ENCODE measurements around the gene SLC39A12. TPM values are rescaled to one million over a fixed set of nuclear protein-coding genes. Genes with fewer than 3 reads are reported as not detected.

Gene SLC39A12
- total and polyA plus RNA-seq, 2 of the 13 experiments (the other 11 are each of a cell fraction or from before 2014, with no cell fraction given), result not detected

DNA sequence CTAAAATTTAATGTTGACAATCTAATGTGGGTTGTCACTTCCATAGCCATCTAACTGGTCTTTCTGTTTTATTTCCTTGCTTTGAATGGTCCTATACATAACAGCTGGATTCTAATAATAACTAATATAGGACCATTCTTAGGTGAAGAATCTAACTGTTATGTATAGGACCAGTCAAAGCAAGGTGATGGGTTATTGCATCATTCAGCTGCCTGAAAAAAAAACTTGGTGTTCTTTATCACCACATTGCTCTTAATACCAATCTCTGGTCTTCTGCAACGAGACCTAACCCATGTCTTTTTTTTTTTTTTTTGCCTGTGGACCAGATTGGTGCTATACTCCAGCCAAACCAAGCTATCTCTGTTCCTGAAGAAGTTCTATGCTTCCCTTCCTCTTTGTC, 45.7 kb upstream of the SLC39A12 start:
- intact Hi-C loops (cut with micrococcal nuclease; ENCODE audit: unreplicated experiment), result no loop called here
- Histone ChIP-seq H3K4me2 (ENCODE audit: low read depth, low read length) (no peak overlapping the region), H3K27ac (ENCODE audit: extremely low read length, insufficient read depth, low read length) (no peak overlapping the region), H3K4me3 (replicated peaks in 1 of 3; ENCODE audit: insufficient read depth in 1 of 3, low read depth in 2 of 3, low read length in 3 of 3) (no peak overlapping the region), H3K9ac (ENCODE audit: insufficient read depth, low read depth, low read length) (no peak overlapping the region), H2AFZ (ENCODE audit: low read length) (no peak overlapping the region), H3K79me2 (ENCODE audit: insufficient read depth, low read length) (no peaks in the 10 kb centered on the region), H3K27me3 (ENCODE audit: control insufficient read depth in 1 of 2, insufficient read depth in 2 of 2, low read length in 2 of 2) (peaks cover 0 to 7% of the 10 kb centered on the region in 2 experiments; a peak in 1 of 5 replicates), H3K9me3 (ENCODE audit: low read length) (no peaks in the 10 kb centered on the region), H3K4me1 (ENCODE audit: insufficient read depth, low read length) (no peaks in the 10 kb centered on the region), H3K36me3 (replicated peaks in 1 of 2; ENCODE audit: control insufficient read depth in 1 of 2, insufficient read depth in 2 of 2, low read length in 2 of 2) (no peaks in the 10 kb centered on the region), H4K20me1 (ENCODE audit: insufficient read depth, low read length) (0 out of 2 replicates have a peak, but pooled peaks cover 2% of the 10 kb centered on the region)
- no peak for DNase-seq (ENCODE audit: low spot score)
- no TSS peak for BruUV-seq (replicated peaks)
- POLR2A ChIA-PET, result no interaction called here
- FAIRE-seq, result no peak
- in situ Hi-C loops (cut with HindIII; ENCODE audit: extremely low pct_ligation_motif_present, low pct_unique_long_range_greater_than_20kb), result no loop called here
- ATAC-seq, result no peak
- 0% methylated on average over 1 of the region's 1 CpG for WGBS (ENCODE audit: low lambda C conversion rate)
- TF ChIP-seq ZNF460 (CRISPR knock-in tag; IDR thresholded peaks at IDR 0.05; ENCODE audit: borderline replicate concordance) (no peak), ZNF572 (CRISPR knock-in tag; IDR thresholded peaks at IDR 0.05) (no peak), ZFY (CRISPR knock-in tag; IDR thresholded peaks at IDR 0.05) (no peak), NFYB (CRISPR knock-in tag; IDR thresholded peaks at IDR 0.05) (no peak), ZMYM4 (CRISPR knock-in tag; IDR thresholded peaks at IDR 0.05) (no peak), ZNF34 (CRISPR knock-in tag; IDR thresholded peaks at IDR 0.05; ENCODE audit: borderline replicate concordance) (no peak), ATF7 (IDR thresholded peaks at IDR 0.05) (0 out of 2 replicates have a peak, but pooled peaks have one; percentile 11), ATF7 (CRISPR knock-in tag; IDR thresholded peaks at IDR 0.05) (no peak), ZNF788 (CRISPR knock-in tag; IDR thresholded peaks at IDR 0.05; ENCODE audit: borderline replicate concordance) (no peak), ZFP90 (CRISPR knock-in tag; IDR thresholded peaks at IDR 0.05; ENCODE audit: borderline replicate concordance) (no peak), CEBPB (IDR thresholded peaks at IDR 0.05; ENCODE audit: borderline replicate concordance, low read depth, low read length) (0 out of 2 replicates have a peak, but pooled peaks have one; percentile 15), ZNF616 (CRISPR knock-in tag; IDR thresholded peaks at IDR 0.05; ENCODE audit: low read depth) (no peak)
- TF ChIP-seq, protein P1, sequence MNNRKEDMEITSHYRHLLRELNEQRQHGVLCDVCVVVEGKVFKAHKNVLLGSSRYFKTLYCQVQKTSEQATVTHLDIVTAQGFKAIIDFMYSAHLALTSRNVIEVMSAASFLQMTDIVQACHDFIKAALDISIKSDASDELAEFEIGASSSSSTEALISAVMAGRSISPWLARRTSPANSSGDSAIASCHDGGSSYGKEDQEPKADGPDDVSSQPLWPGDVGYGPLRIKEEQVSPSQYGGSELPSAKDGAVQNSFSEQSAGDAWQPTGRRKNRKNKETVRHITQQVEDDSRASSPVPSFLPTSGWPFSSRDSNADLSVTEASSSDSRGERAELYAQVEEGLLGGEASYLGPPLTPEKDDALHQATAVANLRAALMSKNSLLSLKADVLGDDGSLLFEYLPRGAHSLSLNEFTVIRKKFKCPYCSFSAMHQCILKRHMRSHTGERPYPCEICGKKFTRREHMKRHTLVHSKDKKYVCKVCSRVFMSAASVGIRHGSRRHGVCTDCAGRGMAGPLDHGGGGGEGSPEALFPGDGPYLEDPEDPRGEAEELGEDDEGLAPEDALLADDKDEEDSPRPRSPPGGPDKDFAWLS (CRISPR knock-in tag; IDR thresholded peaks at IDR 0.05; ENCODE audit: borderline replicate concordance), result no peak
- TF ChIP-seq, protein P2, sequence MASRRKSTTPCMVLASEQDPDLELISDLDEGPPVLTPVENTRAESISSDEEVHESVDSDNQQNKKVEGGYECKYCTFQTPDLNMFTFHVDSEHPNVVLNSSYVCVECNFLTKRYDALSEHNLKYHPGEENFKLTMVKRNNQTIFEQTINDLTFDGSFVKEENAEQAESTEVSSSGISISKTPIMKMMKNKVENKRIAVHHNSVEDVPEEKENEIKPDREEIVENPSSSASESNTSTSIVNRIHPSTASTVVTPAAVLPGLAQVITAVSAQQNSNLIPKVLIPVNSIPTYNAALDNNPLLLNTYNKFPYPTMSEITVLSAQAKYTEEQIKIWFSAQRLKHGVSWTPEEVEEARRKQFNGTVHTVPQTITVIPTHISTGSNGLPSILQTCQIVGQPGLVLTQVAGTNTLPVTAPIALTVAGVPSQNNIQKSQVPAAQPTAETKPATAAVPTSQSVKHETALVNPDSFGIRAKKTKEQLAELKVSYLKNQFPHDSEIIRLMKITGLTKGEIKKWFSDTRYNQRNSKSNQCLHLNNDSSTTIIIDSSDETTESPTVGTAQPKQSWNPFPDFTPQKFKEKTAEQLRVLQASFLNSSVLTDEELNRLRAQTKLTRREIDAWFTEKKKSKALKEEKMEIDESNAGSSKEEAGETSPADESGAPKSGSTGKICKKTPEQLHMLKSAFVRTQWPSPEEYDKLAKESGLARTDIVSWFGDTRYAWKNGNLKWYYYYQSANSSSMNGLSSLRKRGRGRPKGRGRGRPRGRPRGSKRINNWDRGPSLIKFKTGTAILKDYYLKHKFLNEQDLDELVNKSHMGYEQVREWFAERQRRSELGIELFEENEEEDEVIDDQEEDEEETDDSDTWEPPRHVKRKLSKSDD (CRISPR knock-in tag; IDR thresholded peaks at IDR 0.05; ENCODE audit: low read depth), result no peak
- TF ChIP-seq, protein P3, sequence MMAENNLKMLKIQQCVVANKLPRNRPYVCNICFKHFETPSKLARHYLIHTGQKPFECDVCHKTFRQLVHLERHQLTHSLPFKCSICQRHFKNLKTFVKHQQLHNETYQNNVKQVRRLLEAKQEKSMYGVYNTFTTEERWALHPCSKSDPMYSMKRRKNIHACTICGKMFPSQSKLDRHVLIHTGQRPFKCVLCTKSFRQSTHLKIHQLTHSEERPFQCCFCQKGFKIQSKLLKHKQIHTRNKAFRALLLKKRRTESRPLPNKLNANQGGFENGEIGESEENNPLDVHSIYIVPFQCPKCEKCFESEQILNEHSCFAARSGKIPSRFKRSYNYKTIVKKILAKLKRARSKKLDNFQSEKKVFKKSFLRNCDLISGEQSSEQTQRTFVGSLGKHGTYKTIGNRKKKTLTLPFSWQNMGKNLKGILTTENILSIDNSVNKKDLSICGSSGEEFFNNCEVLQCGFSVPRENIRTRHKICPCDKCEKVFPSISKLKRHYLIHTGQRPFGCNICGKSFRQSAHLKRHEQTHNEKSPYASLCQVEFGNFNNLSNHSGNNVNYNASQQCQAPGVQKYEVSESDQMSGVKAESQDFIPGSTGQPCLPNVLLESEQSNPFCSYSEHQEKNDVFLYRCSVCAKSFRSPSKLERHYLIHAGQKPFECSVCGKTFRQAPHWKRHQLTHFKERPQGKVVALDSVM (CRISPR knock-in tag; IDR thresholded peaks at IDR 0.05), result no peak
- CTCF ChIA-PET (ENCODE audit: low intra/inter-chr PET ratio, low total read pairs), result no interaction called here

Measured in HepG2 (cell line).